ENCODE results near the gene SPN. TPM values are rescaled to one million over a fixed set of nuclear protein-coding genes. Genes with fewer than 3 reads are reported as not detected.

SPN gene
- total RNA-seq (2022; extraction: Qiagen RNA extraction; ENCODE audit: low read depth) = 0.01 TPM in 1 of 5 replicates, not detected in the others

DNA sequence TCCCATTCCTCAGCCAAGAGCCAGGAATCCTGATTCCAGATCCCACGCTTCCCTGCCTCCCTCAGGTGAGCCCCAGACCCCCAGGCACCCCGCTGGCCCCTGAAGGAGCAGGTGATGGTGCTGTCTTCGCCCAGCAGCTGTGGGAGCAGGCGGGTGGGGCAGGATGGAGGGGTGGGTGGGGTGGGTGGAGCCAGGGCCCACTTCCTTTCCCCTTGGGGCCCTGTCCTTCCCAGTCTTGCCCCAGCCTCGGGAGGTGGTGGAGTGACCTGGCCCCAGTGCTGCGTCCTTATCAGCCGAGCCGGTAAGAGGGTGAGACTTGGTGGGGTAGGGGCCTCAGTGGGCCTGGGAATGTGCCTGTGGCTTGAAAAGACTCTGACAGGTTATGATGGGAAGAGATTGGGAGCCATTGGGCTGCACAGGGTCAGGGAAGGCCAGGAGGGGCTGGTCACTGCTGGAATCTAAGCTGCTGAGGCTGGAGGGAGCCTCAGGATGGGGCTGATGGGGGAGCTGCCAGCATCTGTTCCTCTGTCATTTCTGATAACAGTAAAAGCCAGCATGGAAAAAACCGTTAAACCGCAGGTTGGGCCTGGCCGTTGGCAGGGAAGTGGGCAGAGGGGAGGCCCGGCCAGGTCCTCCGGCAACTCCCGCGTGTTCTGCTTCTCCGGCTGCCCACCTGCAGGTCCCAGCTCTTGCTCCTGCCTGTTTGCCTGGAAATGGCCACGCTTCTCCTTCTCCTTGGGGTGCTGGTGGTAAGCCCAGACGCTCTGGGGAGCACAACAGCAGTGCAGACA, at the start of gene SPN:
Gene SPN (plus strand): TSS at position 232 of the 791 bp plus-strand sequence. CDS start 482 bp downstream, at position 714.

DNA sequence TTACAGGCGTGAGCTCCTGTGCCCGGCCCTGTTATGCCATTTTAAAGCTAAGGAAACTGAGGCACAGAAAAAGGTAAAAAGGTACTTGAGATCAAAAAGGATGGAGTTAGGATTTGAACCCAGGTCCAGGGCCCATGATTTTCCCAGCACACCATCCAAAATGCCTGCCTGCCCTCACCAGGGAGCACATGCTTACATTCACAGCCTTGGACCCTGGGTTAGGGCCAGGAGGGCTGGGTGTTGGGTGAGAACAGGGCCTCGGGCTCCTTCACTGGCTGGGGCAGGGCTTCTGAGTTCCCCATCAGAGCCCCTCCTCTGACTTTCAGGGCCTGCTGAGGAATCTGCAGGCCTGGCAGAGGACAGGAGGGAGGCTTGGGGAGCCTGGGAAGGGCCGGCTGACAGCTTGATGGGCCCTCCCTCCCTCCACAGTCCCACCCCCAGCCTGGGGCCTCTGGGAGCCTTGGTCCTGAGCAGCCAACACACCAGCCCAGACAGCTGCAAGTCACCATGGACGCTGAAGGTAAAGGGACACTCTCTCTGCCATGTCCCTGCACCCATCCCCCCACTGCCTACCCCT, 15.7 kb downstream of the SPN start, which contains the start of gene QPRT:
Gene QPRT (plus strand): TSS at position 490 of the 577 bp plus-strand sequence. CDS start 18 bp downstream, at position 508.

Other genes starting within 250 kb of the SPN start
- gene BOLA2, start 208.9 kb upstream of the SPN start, total RNA-seq (2022; extraction: Qiagen RNA extraction; ENCODE audit: low read depth) = 18.8 to 29.3 TPM (median 27.0 TPM) in 5 replicates
- 59.9 to 89.4 TPM (median 76.1 TPM) in 5 replicates for gene SLX1B, start 208.7 kb upstream of the SPN start, total RNA-seq (2022; extraction: Qiagen RNA extraction; ENCODE audit: low read depth)
- 31.4 to 38.8 TPM (median 31.5 TPM) in 5 replicates for gene SULT1A4, start 203.3 kb upstream of the SPN start, total RNA-seq (2022; extraction: Qiagen RNA extraction; ENCODE audit: low read depth)
- 21.7 to 44.3 TPM (median 32.3 TPM) in 5 replicates for gene NPIPB12, start 156.8 kb upstream of the SPN start, total RNA-seq (2022; extraction: Qiagen RNA extraction; ENCODE audit: low read depth)
- 0.70 to 1.1 TPM (median 1.0 TPM) in 5 replicates for gene QPRT, start 15.9 kb downstream of the SPN start, total RNA-seq (2022; extraction: Qiagen RNA extraction; ENCODE audit: low read depth)
- gene C16orf54, start 82.7 kb downstream of the SPN start, total RNA-seq (2022; extraction: Qiagen RNA extraction; ENCODE audit: low read depth) = not detected in 5 replicates
- gene ZG16, start 115.0 kb downstream of the SPN start, total RNA-seq (2022; extraction: Qiagen RNA extraction; ENCODE audit: low read depth) = not detected in 5 replicates
- 82.7 to 99.4 TPM (median 93.4 TPM) in 5 replicates for gene KIF22, start 127.5 kb downstream of the SPN start, total RNA-seq (2022; extraction: Qiagen RNA extraction; ENCODE audit: low read depth)
- 161 to 190 TPM (median 174 TPM) in 5 replicates for gene MAZ, start 143.3 kb downstream of the SPN start, total RNA-seq (2022; extraction: Qiagen RNA extraction; ENCODE audit: low read depth)
- gene PRRT2, start 148.9 kb downstream of the SPN start, total RNA-seq (2022; extraction: Qiagen RNA extraction; ENCODE audit: low read depth) = 0.30 to 0.66 TPM (median 0.47 TPM) in 5 replicates
- gene PAGR1, start 152.9 kb downstream of the SPN start, total RNA-seq (2022; extraction: Qiagen RNA extraction; ENCODE audit: low read depth) = 38.1 to 50.7 TPM (median 43.2 TPM) in 5 replicates
- 104 to 131 TPM (median 118 TPM) in 5 replicates for gene MVP, start 157.2 kb downstream of the SPN start, total RNA-seq (2022; extraction: Qiagen RNA extraction; ENCODE audit: low read depth)
- gene CDIPT, start 200.0 kb downstream of the SPN start, total RNA-seq (2022; extraction: Qiagen RNA extraction; ENCODE audit: low read depth) = 61.8 to 108 TPM (median 95.9 TPM) in 5 replicates
- gene SEZ6L2, start 236.3 kb downstream of the SPN start, total RNA-seq (2022; extraction: Qiagen RNA extraction; ENCODE audit: low read depth) = 17.9 to 25.3 TPM (median 20.4 TPM) in 5 replicates
- 18.0 to 30.1 TPM (median 26.7 TPM) in 5 replicates for gene ASPHD1, start 237.2 kb downstream of the SPN start, total RNA-seq (2022; extraction: Qiagen RNA extraction; ENCODE audit: low read depth)